AG09309 (cell line): Measurements from ENCODE around the gene PITPNC1.

ENCODE experiments used
- DNase-seq: peaks from one replicate; pipeline ENCODE4 v3.0.0-alpha.2; 2010; ENCODE audit warnings: low read depth
- H3K4me3 ChIP-seq: 2 replicates; pipeline ENCODE4 v1.5.1; 2011; ENCODE audit warnings: mild to moderate bottlenecking, low read depth, low read length, moderate library complexity; ENCODE audit not compliant: control insufficient read depth
- TF ChIP-seq, protein P1 (sequence below): IDR thresholded peaks from 2 replicates; pipeline ENCODE4 v1.5.1; 2011; ENCODE audit warnings: mild to moderate bottlenecking, low read depth, low read length, inconsistent platforms; ENCODE audit not compliant: insufficient read depth, control insufficient read depth; ENCODE audit errors: missing control alignments

The PITPNC1 gene

DNA sequence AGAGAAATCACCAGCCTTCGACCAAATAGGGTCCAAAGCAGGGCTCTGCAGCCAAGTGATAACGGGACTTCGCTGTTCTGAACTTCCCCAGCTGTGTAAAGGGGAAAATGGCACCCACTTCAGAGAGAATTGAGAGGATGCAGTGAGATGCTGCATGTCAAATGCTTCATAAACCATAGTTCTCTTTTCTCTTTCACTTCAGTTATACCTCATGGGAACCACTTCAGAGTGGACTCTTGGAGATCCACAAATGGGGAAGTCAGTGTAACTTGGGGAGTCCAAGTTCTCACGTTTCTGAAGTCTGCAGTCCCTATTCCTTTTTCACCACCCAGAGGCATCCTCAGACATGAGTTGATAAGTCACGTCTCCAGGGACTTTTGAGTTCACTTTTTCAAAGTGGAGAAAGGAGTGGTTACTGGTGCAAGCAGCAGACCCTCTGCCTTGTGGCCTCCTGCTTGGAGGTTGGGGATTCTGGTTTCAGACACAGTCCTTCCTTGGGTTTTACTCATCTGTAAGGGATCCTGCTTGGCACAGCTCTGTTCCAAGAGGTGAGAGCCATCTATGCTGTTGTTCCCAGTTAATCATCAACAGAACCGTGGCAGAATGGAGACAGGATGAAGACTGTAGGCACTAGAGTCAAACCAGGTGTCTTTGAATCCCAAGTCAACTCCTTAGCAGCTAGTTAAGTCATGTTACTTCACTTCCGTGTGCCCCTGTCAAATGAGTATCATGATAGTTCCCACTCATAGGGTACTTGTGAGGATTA lies 217.2 kb downstream of the PITPNC1 start:
- DNase-seq: no peak
- TF ChIP-seq, protein P1, sequence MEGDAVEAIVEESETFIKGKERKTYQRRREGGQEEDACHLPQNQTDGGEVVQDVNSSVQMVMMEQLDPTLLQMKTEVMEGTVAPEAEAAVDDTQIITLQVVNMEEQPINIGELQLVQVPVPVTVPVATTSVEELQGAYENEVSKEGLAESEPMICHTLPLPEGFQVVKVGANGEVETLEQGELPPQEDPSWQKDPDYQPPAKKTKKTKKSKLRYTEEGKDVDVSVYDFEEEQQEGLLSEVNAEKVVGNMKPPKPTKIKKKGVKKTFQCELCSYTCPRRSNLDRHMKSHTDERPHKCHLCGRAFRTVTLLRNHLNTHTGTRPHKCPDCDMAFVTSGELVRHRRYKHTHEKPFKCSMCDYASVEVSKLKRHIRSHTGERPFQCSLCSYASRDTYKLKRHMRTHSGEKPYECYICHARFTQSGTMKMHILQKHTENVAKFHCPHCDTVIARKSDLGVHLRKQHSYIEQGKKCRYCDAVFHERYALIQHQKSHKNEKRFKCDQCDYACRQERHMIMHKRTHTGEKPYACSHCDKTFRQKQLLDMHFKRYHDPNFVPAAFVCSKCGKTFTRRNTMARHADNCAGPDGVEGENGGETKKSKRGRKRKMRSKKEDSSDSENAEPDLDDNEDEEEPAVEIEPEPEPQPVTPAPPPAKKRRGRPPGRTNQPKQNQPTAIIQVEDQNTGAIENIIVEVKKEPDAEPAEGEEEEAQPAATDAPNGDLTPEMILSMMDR: no peak

GRCh38 chr17:67600408-67600807 lies 223.3 kb downstream of the PITPNC1 start:
- TF ChIP-seq, protein P1: no peak
- no peak for DNase-seq
- H3K4me3 ChIP-seq: no peak overlapping the region

More for the DNA sequence above, 217.2 kb downstream of the PITPNC1 start:
- H3K4me3 ChIP-seq: no peak overlapping the region

- H3K4me3 ChIP-seq: no peak overlapping the region
- TF ChIP-seq, protein P1: no peak
- DNase-seq: no peak
Observed at GRCh38 chr17:67601897-67602296, 224.8 kb downstream of the PITPNC1 start.

GRCh38 chr17:67602444-67602843 lies 225.4 kb downstream of the PITPNC1 start:
- no peak overlapping the region for H3K4me3 ChIP-seq
- no peak for DNase-seq
- TF ChIP-seq, protein P1: no peak

DNA sequence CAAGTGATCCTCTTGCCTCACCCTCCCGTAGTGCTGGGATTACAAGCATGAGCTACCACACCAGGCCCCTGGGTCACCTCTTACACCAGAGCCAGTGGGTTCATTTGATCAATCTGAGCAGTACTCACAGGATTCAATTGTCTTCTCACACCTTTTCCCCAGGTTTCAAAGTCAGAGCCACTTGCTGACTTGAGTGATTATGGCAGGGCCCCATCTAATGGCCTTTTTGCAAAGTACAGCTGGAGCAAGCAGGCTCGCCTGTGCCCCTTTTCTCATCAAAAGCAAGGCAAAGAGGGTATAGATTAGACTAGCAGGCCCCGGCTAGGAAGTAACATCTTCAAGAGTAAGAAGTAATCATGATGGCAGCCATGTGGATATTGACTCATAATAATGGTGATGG lies 225.9 kb downstream of the PITPNC1 start:
- peak; percentile 13 for DNase-seq
- TF ChIP-seq, protein P1: peak; percentile 66

GRCh38 chr17:67605256-67605912 lies 228.3 kb downstream of the PITPNC1 start:
- H3K4me3 ChIP-seq: no peak overlapping the region
- TF ChIP-seq, protein P1: no peak
- DNase-seq: no peak

More for the DNA sequence above, 225.9 kb downstream of the PITPNC1 start:
- no peak overlapping the region for H3K4me3 ChIP-seq

DNA sequence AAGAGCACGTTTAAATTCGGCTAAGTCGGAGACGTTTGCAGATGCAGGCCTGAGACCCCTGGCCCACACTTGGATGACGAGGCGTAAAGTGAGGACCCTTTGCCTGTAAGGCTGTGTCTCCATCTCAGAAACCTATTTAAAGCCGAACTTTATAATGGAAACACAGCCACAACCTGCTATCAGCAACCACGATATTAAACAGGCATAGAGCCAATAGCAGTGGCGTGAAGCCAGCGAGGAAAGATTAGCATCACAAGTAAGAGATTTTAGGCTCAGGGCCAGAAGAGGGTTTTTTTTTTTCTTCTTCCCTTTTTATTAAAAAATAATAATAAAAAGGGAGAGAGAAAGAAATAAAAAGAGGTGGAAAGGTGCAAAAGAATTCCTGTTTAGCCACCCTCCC lies 229.4 kb downstream of the PITPNC1 start:
- TF ChIP-seq, protein P1: no peak
- no peak overlapping the region for H3K4me3 ChIP-seq
- no peak for DNase-seq
